ENCODE measurements around the gene CR1L.
A peak's percentile ranks its signal among the peaks of the same experiment; 100 is the strongest.

Gene CR1L

DNA sequence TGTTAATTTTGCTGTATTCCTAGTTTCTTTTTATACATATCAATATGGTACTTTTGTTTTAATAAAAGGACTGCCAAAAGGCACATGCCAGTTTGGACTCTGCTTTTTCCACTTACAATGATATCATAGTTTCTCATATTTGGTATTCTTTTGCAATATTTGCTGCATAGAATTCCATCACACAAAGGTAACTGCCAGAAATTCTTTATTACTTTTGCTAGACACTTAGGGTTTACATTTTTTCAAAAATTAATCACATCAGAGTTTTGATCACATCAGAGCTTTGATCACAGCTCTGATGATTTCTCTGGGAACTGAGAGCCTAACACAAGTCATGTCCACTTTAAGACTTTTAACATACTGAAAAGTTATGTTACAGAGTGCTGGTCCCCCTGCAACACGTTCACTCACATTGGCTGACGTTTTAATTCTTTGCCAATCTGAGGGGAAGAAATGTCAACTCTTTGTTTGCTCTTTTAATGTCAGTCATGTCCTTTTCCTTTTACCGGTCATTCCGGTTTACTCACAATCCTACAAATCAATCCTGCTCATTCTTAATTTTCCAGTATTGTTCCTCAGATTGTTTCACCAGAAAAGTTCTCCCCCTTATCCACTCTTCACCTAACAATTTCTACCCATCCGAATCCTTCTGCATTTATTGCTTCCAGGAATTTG is 105.8 kb downstream of the CR1L start:
- H3K27ac ChIP-seq, result peak overlapping the region; percentile 99
- no peak for TF ChIP-seq ZFX (IDR thresholded peaks at IDR 0.05; ENCODE audit: borderline replicate concordance)
- TF ChIP-seq, protein P1, sequence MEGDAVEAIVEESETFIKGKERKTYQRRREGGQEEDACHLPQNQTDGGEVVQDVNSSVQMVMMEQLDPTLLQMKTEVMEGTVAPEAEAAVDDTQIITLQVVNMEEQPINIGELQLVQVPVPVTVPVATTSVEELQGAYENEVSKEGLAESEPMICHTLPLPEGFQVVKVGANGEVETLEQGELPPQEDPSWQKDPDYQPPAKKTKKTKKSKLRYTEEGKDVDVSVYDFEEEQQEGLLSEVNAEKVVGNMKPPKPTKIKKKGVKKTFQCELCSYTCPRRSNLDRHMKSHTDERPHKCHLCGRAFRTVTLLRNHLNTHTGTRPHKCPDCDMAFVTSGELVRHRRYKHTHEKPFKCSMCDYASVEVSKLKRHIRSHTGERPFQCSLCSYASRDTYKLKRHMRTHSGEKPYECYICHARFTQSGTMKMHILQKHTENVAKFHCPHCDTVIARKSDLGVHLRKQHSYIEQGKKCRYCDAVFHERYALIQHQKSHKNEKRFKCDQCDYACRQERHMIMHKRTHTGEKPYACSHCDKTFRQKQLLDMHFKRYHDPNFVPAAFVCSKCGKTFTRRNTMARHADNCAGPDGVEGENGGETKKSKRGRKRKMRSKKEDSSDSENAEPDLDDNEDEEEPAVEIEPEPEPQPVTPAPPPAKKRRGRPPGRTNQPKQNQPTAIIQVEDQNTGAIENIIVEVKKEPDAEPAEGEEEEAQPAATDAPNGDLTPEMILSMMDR (IDR thresholded peaks at IDR 0.05), result no peak

DNA sequence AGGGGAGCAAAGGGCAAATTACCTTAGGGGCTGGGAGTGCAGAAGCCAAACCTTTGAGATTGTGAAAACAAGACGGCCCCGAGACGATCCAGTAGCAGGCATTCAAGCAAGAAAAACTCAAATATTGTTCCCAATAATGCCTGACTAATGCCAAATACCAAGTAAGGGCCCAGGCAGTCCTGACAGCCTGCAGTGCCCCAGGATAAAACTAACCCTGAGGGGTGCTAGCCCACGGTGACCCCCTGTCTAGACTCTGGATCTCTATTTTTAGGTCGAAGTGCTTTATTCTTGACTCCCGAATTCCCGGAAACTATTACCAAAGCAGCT is 106.5 kb downstream of the CR1L start:
- peak overlapping the region; percentile 99 for H3K27ac ChIP-seq

DNA sequence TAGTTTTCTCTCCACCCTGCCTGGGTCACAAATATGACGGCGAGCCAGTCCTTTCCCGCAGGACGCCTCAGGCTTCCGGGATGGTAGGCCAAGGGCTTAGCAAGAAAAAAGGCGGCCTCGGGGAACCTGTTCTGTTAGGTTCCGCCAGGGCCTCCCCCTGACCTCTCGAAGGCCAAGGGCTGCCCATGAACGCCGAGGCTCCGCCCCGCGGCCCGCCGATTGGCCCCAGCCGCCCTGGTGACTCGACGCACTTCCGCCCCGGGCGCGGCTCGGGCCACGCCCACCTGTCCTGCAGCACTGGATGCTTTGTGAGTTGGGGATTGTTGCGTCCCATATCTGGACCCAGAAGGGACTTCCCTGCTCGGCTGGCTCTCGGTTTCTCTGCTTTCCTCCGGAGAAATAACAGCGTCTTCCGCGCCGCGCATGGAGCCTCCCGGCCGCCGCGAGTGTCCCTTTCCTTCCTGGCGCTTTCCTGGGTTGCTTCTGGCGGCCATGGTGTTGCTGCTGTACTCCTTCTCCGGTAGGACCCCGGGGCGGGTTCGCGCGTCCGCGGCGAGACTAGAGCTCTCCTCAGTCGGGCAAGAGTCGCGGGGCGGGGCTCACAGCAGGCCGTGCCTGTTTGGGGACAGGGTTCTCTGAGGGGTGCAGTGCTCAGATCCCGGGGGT is 107.0 kb downstream of the CR1L start, which contains the start of gene CD46:
Gene CD46 (plus strand): TSS at position 265 of the 666 bp plus-strand sequence. CDS start 159 bp downstream, at position 424.
- no peak for TF ChIP-seq ZFX (IDR thresholded peaks at IDR 0.05; ENCODE audit: borderline replicate concordance)
- TF ChIP-seq, protein P1 (IDR thresholded peaks at IDR 0.05), result no peak
- H3K27ac ChIP-seq, result peak within 1 kb of the TSS; percentile 99

GRCh38 chr1:207752456-207752998 is 107.6 kb downstream of the CR1L start:
- TF ChIP-seq, protein P1 (IDR thresholded peaks at IDR 0.05), result no peak
- no peak for TF ChIP-seq ZFX (IDR thresholded peaks at IDR 0.05; ENCODE audit: borderline replicate concordance)
- peak overlapping the region; percentile 99 for H3K27ac ChIP-seq

- H3K27ac ChIP-seq, result peak overlapping the region; percentile 99
- TF ChIP-seq, protein P1 (IDR thresholded peaks at IDR 0.05), result no peak
- TF ChIP-seq ZFX (IDR thresholded peaks at IDR 0.05; ENCODE audit: borderline replicate concordance), result no peak
These were observed 108.7 kb downstream of the CR1L start for GRCh38 chr1:207753611-207754010.

DNA sequence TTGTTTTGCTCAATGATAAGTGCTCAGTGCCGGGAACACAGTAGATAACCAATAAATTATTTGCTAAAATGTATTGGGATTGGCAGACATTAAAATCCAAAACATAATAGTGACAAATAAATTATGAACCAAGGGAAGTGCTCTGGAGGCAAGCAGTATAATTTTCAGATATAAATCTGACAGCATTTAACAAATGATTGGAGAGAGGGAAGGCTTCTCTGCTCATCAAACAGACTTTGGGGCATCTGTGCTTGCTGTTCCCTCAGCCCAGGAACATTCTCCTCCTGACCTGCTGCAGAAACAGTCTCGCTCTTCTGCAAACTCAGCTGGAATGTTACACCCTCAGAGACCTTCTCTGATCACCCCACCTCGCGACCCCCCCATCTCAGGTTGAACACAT is 109.1 kb downstream of the CR1L start:
- TF ChIP-seq, protein P1 (IDR thresholded peaks at IDR 0.05), result no peak
- no peak for TF ChIP-seq ZFX (IDR thresholded peaks at IDR 0.05; ENCODE audit: borderline replicate concordance)

DNA sequence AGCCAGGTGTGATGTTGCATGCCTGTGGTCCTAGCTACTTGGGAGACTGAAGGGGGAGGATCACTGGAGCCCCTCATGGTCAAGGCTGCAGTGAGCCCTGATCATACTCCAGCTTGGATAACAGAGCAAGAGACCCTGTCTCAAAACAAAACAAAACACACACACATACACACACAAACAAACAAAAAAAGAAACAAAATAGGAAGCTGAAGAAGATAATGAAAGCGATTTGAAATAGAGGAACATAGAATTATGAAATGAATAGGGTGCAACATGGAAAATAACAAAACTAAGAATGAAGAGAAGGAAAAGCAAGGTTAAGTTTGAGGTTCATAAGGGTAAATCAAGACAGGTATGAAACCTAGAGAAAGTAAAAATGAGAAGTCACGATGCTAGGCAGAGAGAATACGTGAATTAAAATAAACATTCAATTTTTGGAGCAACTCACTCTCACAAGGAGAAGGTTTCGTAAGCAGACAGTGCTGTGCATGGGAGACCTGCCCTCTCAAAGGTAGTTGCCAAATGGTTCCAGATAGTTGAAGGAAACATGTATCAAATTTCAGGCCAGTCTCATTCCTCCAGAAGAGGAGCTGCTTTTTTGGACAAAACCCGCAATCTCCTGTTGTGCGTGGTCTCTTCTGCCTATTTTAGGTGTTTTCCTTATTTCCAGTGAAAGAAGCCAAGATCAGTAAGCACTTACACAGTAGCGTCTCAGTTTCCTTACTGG is 110.2 kb downstream of the CR1L start:
- no peak for TF ChIP-seq ZFX (IDR thresholded peaks at IDR 0.05; ENCODE audit: borderline replicate concordance)
- TF ChIP-seq, protein P1 (IDR thresholded peaks at IDR 0.05), result no peak
- H3K27ac ChIP-seq, result peak overlapping the region; percentile 99

More for the DNA sequence above, 109.1 kb downstream of the CR1L start:
- peak overlapping the region; percentile 99; the same call in 1 of the 2 replicates for H3K27ac ChIP-seq

All from 22Rv1 (cell line).